CD4-positive, alpha-beta T cell treated with Interleukin-21 for 1 hour (primary cell): Measurements from ENCODE around the gene VGF.
"Not testable (repeated sequence)": the region's sequence is repeated elsewhere in the genome, so short reads cannot be mapped to it uniquely, and the experiment has no call there.

Experiments
- DNase-seq: peaks from one replicate; pipeline ENCODE4 v3.0.0-alpha.2; 2020

The VGF gene

GRCh38 chr7:101165075-101165957, at the start of gene VGF:
VGF (minus strand) TSS chr7:101165569; CDS start chr7:101164843, 726 bp downstream.
- peak; percentile 93 for DNase-seq

- no peak for DNase-seq
Measured at GRCh38 chr7:101212014-101212413, 46.6 kb upstream of the VGF start.

GRCh38 chr7:101211501-101211900, 46.1 kb upstream of the VGF start:
- no peak for DNase-seq

GRCh38 chr7:101210143-101210542, 44.8 kb upstream of the VGF start:
- DNase-seq, result no peak

- DNase-seq, result no peak
Measured at GRCh38 chr7:101208794-101209193, 43.4 kb upstream of the VGF start.

- DNase-seq, result no peak
Measured at GRCh38 chr7:101207459-101207858, 42.1 kb upstream of the VGF start.

- DNase-seq, result no peak
Measured at GRCh38 chr7:101206665-101207042, 41.3 kb upstream of the VGF start.

GRCh38 chr7:101205901-101206664, 40.7 kb upstream of the VGF start:
- no peak for DNase-seq

GRCh38 chr7:101203740-101204738, 38.7 kb upstream of the VGF start:
- DNase-seq, result peak; percentile 50

- no peak for DNase-seq
Measured at GRCh38 chr7:101202603-101202918, 37.2 kb upstream of the VGF start.

- DNase-seq, result no peak
Measured at GRCh38 chr7:101201695-101202602, 36.6 kb upstream of the VGF start.

GRCh38 chr7:101200862-101201599, 35.7 kb upstream of the VGF start, which contains the start of gene MOGAT3:
MOGAT3 (minus strand) TSS chr7:101201036; CDS start chr7:101200854, 182 bp downstream.
- DNase-seq, result no peak

- DNase-seq, result no peak
Measured at GRCh38 chr7:101200504-101200861, 35.1 kb upstream of the VGF start.

GRCh38 chr7:101199522-101199921, 34.2 kb upstream of the VGF start:
- DNase-seq, result not testable (repeated sequence)

GRCh38 chr7:101198476-101198875, 33.1 kb upstream of the VGF start:
- DNase-seq, result no peak

- no peak for DNase-seq
Measured at GRCh38 chr7:101197991-101198390, 32.6 kb upstream of the VGF start.

- DNase-seq, result no peak
Measured at GRCh38 chr7:101195884-101196283, 30.5 kb upstream of the VGF start.

GRCh38 chr7:101189109-101189508, 23.7 kb upstream of the VGF start:
- DNase-seq, result no peak

GRCh38 chr7:101186844-101187428, 21.6 kb upstream of the VGF start:
- DNase-seq, result no peak

- no peak for DNase-seq
Measured at GRCh38 chr7:101186194-101186593, 20.8 kb upstream of the VGF start.
